ENCODE data around the gene DYNLT5.
"Not testable (repeated sequence)": the region's sequence is repeated elsewhere in the genome, so short reads cannot be mapped to it uniquely, and the experiment has no call there.

The DYNLT5 gene, protein sequence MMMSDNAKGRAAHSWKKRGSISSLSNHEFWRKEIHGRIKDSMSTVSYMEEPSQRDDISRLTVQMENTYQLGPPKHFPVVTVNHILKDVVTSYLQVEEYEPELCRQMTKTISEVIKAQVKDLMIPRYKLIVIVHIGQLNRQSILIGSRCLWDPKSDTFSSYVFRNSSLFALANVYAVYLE

DNA sequence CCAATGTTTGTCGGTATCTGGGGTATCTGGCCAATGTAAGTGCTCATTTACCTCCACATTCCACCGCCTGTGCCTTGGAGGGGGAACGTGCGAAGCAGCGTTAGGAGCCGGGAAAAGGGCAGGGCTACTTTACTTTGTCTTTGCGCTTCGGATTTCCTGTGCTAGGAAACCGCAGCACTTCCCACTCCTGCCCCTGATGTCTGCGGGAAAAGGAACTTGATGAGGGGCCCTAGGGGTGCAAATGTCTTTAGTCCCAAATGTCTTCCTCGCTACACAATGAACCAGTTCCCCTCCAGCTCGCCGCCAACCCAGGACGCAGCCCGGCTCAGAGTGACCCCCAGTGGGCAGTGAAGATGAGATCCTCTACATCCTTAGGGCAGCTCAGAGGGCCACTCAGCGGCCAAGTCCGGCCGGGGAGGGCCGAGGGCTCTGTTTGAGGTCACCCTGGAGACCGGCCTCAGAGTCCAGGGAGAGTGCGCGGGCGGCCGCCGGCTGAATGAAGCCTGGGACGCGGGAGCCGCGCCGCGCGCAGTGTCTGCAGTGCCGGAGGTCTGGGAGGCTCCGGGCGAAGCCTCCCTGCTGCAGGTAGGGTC lies at the start of gene DYNLT5:
Gene DYNLT5, plus strand, starts transcription at position 460 of the 593 bp plus-strand sequence. CDS start 2,200 bp downstream, outside the sequence.
- DNase-seq (ENCODE audit: low read depth): peak; percentile 50
- peaks cover 11% of the 10 kb centered on the region for H3K4me1 ChIP-seq (ENCODE audit: control insufficient read depth, insufficient read depth, low read length)

DNA sequence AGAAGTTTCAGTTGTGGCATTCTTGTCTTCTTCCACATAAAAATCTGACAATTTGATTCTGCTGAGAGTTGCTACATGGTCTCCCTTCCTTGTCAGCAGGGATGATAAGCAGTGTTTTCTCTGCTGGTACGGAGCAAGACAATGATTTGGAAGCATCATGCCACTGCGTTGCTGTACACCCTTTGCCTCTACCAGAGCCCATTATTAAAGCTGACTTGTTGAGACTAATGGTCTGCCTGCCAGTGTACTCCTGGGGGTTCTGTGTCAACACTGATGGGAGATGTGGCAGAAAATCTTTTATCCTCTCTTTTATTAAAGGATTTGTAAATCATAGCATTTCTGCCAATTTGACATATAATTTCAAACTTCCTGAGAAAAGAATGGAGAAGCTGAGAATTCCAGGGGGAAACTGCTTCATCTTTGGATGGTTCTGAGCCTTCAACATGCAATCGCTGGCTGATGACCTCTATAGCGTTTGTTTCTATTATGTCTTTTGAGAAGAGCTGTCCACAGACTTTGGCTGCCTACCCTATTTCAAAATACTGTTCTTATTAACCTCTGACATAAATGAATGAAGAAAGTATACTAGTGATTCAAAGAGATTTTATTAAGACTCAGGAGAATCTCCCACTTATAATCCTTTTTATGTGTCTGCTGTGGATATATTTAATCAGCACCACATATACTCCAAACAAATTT lies 47.9 kb upstream of the DYNLT5 start:
- Histone ChIP-seq H3K36me3 (ENCODE audit: control insufficient read depth, insufficient read depth, low read length, severe bottlenecking) (no peaks in the 10 kb centered on the region), H3K9ac (ENCODE audit: low read length) (peak overlapping the region; percentile 74), H3K4me3 (ENCODE audit: low read length) (peak overlapping the region; percentile 70), H3K27me3 (replicated peaks; ENCODE audit: control insufficient read depth, insufficient read depth, low read length) (no peaks in the 10 kb centered on the region), H3K4me1 (ENCODE audit: control insufficient read depth, insufficient read depth, low read length) (peaks cover 30% of the 10 kb centered on the region), H3K9me3 (ENCODE audit: control insufficient read depth, low read length) (no peaks in the 10 kb centered on the region)
- no peak for DNase-seq (ENCODE audit: low read depth)

More for the DNA sequence above, at the start of gene DYNLT5:
- Histone ChIP-seq H3K4me3 (ENCODE audit: low read length) (peak within 1 kb of the TSS; percentile 76), H3K9me3 (ENCODE audit: control insufficient read depth, low read length) (no peaks in the 10 kb centered on the region), H3K36me3 (ENCODE audit: control insufficient read depth, insufficient read depth, low read length, severe bottlenecking) (no peaks in the 10 kb centered on the region), H3K27me3 (replicated peaks; ENCODE audit: control insufficient read depth, insufficient read depth, low read length) (no peaks in the 10 kb centered on the region), H3K9ac (ENCODE audit: low read length) (peak within 1 kb of the TSS; percentile 50)

DNA sequence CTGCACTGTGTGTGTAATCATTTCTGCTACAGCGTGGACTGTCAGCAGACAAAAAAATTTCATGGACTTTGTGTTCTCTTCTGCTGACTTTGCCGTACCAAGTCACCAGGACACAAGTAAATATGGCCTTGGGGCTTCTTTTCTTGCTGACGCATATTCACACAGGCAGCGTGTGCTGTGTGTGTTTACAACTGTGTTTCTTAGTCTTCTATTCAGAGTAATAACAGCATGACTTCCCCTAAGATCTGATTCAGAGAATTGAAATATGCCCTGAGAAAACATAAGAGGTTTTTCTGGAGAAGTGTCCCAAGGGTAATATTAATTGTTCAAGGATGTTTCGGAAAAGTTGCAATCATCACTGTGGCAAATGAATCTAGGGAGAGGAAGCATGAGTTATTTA lies 47.1 kb upstream of the DYNLT5 start:
- no peaks in the 10 kb centered on the region for H3K36me3 ChIP-seq (ENCODE audit: control insufficient read depth, insufficient read depth, low read length, severe bottlenecking)
- peak; percentile 55 for DNase-seq (ENCODE audit: low read depth)
- peak overlapping the region; percentile 74 for H3K9ac ChIP-seq (ENCODE audit: low read length)
- no peaks in the 10 kb centered on the region for H3K9me3 ChIP-seq (ENCODE audit: control insufficient read depth, low read length)
- H3K4me1 ChIP-seq (ENCODE audit: control insufficient read depth, insufficient read depth, low read length): peaks cover 30% of the 10 kb centered on the region
- H3K4me3 ChIP-seq (ENCODE audit: low read length): peak overlapping the region; percentile 70
- no peaks in the 10 kb centered on the region for H3K27me3 ChIP-seq (replicated peaks; ENCODE audit: control insufficient read depth, insufficient read depth, low read length)

DNA sequence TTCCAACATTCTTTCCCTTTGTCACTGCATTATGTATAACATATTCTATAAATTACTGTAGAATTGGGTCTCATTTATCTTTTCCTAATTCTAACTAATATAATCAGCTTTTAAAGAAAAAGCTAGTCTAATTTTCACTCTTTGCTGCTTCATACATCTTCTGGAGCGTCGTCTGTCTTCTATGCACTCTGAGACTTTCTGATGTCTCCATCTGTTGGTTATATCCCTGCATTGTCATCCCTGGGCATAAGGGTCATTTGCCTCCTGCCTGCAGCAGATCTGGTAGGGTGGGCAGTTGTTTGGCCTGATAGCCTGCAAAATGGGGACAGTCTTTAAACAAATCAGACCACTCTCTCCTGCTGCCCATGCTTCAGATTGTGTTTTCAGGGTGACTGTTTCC lies 40.8 kb upstream of the DYNLT5 start:
- no peaks in the 10 kb centered on the region for H3K36me3 ChIP-seq (ENCODE audit: control insufficient read depth, insufficient read depth, low read length, severe bottlenecking)
- H3K4me1 ChIP-seq (ENCODE audit: control insufficient read depth, insufficient read depth, low read length): no peaks in the 10 kb centered on the region
- no peaks in the 10 kb centered on the region for H3K9me3 ChIP-seq (ENCODE audit: control insufficient read depth, low read length)
- H3K27me3 ChIP-seq (replicated peaks; ENCODE audit: control insufficient read depth, insufficient read depth, low read length): no peaks in the 10 kb centered on the region
- H3K9ac ChIP-seq (ENCODE audit: low read length): no peak overlapping the region
- peak; percentile 18 for DNase-seq (ENCODE audit: low read depth)
- H3K4me3 ChIP-seq (ENCODE audit: low read length): no peak overlapping the region

DNA sequence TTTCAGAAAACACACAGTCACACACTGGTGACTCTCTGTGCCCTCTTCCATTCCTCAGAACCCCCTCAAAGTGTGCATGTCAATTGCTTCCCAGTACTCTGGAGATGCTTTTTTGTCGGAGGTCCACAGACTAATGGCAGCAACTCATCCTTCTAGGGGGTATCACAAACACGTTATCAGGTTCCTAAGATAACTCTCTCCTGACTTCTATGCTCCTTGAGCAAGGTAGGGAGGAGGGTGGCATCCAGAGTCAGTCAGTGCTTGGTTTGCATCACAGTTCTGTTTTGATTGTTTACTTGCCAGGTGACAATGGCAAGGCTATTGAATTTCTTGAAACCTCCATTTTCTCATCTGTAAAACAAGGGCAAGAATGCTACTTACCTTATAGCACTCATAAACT lies 39.4 kb upstream of the DYNLT5 start:
- no peak for DNase-seq (ENCODE audit: low read depth)
- Histone ChIP-seq H3K4me1 (ENCODE audit: control insufficient read depth, insufficient read depth, low read length) (no peaks in the 10 kb centered on the region), H3K9me3 (ENCODE audit: control insufficient read depth, low read length) (no peaks in the 10 kb centered on the region), H3K4me3 (ENCODE audit: low read length) (no peak overlapping the region), H3K27me3 (replicated peaks; ENCODE audit: control insufficient read depth, insufficient read depth, low read length) (no peaks in the 10 kb centered on the region), H3K36me3 (ENCODE audit: control insufficient read depth, insufficient read depth, low read length, severe bottlenecking) (no peaks in the 10 kb centered on the region), H3K9ac (ENCODE audit: low read length) (no peak overlapping the region)

DNA sequence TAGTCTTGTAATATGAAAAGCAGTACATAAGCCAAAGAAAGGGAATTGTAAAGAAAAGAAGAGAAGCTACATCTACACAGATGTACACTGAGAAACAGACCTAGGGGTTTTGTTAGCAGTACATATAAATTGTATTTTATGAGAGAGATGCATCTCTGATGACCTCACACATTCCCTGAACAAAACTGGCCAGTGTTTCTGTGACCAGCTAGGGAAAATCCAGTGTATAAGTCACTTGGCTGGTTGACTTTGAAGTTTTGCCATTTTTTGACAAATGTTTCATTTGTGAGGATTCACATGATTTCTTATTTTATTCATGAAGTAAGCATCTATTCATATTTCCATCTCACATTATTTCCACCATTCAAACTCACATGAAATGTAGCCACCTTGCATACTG lies 28.3 kb upstream of the DYNLT5 start:
- Histone ChIP-seq H3K9me3 (ENCODE audit: control insufficient read depth, low read length) (no peaks in the 10 kb centered on the region), H3K9ac (ENCODE audit: low read length) (no peak overlapping the region), H3K27me3 (replicated peaks; ENCODE audit: control insufficient read depth, insufficient read depth, low read length) (no peaks in the 10 kb centered on the region), H3K4me1 (ENCODE audit: control insufficient read depth, insufficient read depth, low read length) (peaks cover 20% of the 10 kb centered on the region), H3K4me3 (ENCODE audit: low read length) (no peak overlapping the region), H3K36me3 (ENCODE audit: control insufficient read depth, insufficient read depth, low read length, severe bottlenecking) (no peaks in the 10 kb centered on the region)
- peak; percentile 27 for DNase-seq (ENCODE audit: low read depth)

DNA sequence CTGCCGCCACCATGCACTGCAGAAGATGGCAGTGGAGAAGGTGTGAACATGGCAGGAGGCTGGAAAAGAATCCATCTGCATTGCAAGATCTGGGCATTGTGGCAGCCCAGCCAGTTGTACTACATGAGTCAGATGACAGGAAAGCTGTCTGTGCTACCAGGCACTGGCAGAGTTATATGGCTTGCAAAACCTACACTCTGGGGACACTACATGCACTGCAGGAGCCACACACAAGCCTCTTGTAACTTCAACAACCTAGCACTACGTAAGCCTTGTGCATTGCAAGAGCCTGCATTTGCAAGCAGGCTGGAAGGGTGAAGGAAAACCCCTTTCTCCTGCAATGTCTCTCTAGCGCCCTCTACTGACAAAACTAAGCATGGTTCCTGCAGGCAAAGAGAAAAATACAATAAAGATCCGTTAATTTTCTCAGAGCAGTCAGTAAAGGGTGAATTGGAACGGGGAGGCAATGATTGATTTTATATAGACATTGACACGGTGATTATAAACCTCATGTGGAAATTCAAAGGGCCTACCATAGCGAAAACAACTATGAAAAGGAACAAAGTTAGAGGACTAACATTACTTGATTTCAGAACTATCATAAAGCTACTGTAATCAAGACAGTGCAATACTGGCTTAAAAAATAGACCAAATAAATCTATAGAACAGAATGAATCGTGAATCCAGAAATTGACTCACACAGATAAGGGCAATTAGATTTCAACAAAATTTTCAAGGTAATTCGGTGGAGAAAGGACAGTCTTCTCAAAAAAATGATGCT lies 26.2 kb upstream of the DYNLT5 start:
- Histone ChIP-seq H3K27me3 (replicated peaks; ENCODE audit: control insufficient read depth, insufficient read depth, low read length) (no peaks in the 10 kb centered on the region), H3K36me3 (ENCODE audit: control insufficient read depth, insufficient read depth, low read length, severe bottlenecking) (no peaks in the 10 kb centered on the region), H3K9ac (ENCODE audit: low read length) (peak overlapping the region; percentile 60), H3K4me1 (ENCODE audit: control insufficient read depth, insufficient read depth, low read length) (peaks cover 20% of the 10 kb centered on the region), H3K9me3 (ENCODE audit: control insufficient read depth, low read length) (no peaks in the 10 kb centered on the region), H3K4me3 (ENCODE audit: low read length) (no peak overlapping the region)
- peak; percentile 91 for DNase-seq (ENCODE audit: low read depth)

DNA sequence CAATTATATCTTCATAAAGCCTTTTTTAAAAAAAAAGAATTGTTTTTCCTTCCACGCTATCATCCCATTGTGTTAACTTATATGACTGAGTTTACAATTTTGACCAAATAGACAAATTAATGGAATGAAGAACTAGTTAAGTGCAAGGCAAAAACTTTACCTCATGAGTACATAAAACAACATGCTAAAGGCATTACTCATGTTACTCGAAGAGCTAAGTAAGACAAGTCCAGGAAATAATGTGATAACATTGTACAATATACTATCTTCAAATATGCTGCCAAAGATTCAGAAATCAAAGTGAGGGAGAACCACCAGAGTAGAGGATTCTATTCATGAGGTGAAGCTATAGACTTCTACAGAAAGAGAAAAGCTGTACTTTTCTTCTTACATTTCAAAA lies 24.2 kb upstream of the DYNLT5 start:
- H3K4me3 ChIP-seq (ENCODE audit: low read length): no peak overlapping the region
- H3K4me1 ChIP-seq (ENCODE audit: control insufficient read depth, insufficient read depth, low read length): peaks cover 29% of the 10 kb centered on the region
- H3K9me3 ChIP-seq (ENCODE audit: control insufficient read depth, low read length): no peaks in the 10 kb centered on the region
- H3K9ac ChIP-seq (ENCODE audit: low read length): no peak overlapping the region
- H3K27me3 ChIP-seq (replicated peaks; ENCODE audit: control insufficient read depth, insufficient read depth, low read length): no peaks in the 10 kb centered on the region
- DNase-seq (ENCODE audit: low read depth): peak; percentile 41
- no peaks in the 10 kb centered on the region for H3K36me3 ChIP-seq (ENCODE audit: control insufficient read depth, insufficient read depth, low read length, severe bottlenecking)

DNA sequence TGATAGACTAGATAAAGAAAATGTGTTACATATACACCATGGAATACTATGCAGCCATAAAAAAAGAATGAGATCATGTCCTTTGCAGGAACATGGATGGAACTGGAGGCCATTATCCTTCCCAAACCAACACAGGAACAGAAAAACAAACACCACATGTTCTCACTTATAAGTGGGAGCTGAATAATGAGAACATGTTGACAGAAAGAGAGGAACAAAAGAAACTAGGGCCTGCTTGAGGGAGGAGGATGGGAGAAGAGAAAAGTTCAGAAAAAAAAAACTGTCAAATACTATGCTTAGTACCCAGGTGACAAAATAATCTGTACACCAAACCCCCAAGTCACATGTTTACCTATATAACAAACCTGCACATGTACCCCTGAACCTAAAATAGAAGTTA lies 23.5 kb upstream of the DYNLT5 start:
- peaks cover 33% of the 10 kb centered on the region for H3K4me1 ChIP-seq (ENCODE audit: control insufficient read depth, insufficient read depth, low read length)
- not testable (repeated sequence) for DNase-seq (ENCODE audit: low read depth); H3K27me3 ChIP-seq (replicated peaks; ENCODE audit: control insufficient read depth, insufficient read depth, low read length); H3K9me3 ChIP-seq (ENCODE audit: control insufficient read depth, low read length); H3K9ac ChIP-seq (ENCODE audit: low read length); H3K4me3 ChIP-seq (ENCODE audit: low read length); H3K36me3 ChIP-seq (ENCODE audit: control insufficient read depth, insufficient read depth, low read length, severe bottlenecking)

DNA sequence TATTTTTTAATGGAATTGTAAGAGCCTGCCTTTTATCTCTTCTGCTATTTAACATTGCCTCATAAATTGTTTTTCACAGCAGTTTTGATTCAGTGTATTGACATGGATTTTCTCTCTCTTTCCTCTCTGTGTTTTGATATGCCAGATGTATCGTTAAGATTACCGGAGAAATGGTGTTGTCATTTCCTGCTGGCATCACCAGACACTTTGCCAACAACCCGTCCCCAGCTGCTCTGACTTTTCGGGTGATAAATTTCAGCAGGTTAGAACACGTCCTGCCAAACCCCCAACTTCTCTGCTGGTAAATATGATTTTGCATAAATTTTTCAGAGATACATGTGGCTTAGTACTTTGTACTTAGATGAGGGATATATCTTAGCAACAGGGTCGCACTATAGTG lies 23.1 kb upstream of the DYNLT5 start:
- DNase-seq (ENCODE audit: low read depth): no peak
- Histone ChIP-seq H3K4me1 (ENCODE audit: control insufficient read depth, insufficient read depth, low read length) (peaks cover 30% of the 10 kb centered on the region), H3K9me3 (ENCODE audit: control insufficient read depth, low read length) (no peaks in the 10 kb centered on the region), H3K27me3 (replicated peaks; ENCODE audit: control insufficient read depth, insufficient read depth, low read length) (no peaks in the 10 kb centered on the region), H3K9ac (ENCODE audit: low read length) (no peak overlapping the region), H3K4me3 (ENCODE audit: low read length) (no peak overlapping the region), H3K36me3 (ENCODE audit: control insufficient read depth, insufficient read depth, low read length, severe bottlenecking) (no peaks in the 10 kb centered on the region)

DNA sequence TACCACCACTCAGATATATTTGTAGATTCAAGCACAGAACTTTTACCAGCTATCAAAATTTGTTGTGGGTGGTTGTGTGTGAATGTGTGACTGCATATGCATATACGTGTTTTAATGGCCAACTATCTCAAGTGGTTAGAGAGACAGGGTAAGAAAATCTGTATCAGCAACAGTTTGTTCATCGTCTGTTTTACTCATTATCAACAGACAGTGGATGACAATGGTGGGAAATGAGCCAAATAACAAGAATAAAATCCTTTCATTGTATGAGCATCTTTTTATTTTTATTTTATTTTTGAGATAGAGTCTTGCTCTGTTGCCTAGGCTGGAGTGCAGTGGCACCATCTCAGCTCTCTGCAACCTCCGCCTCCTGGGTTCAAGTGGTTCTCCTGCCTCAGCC lies 22.7 kb upstream of the DYNLT5 start:
- Histone ChIP-seq H3K4me1 (ENCODE audit: control insufficient read depth, insufficient read depth, low read length) (peaks cover 29% of the 10 kb centered on the region), H3K9ac (ENCODE audit: low read length) (no peak overlapping the region), H3K4me3 (ENCODE audit: low read length) (no peak overlapping the region), H3K36me3 (ENCODE audit: control insufficient read depth, insufficient read depth, low read length, severe bottlenecking) (no peaks in the 10 kb centered on the region), H3K9me3 (ENCODE audit: control insufficient read depth, low read length) (no peaks in the 10 kb centered on the region), H3K27me3 (replicated peaks; ENCODE audit: control insufficient read depth, insufficient read depth, low read length) (no peaks in the 10 kb centered on the region)
- no peak for DNase-seq (ENCODE audit: low read depth)

All from adipocyte (in vitro differentiated cells).